ENCODE measurements around the gene RAC3. TPM values are rescaled to one million over a fixed set of nuclear protein-coding genes. Genes with fewer than 3 reads are reported as not detected.
A peak's percentile ranks its signal among the peaks of the same experiment; 100 is the strongest.

Gene RAC3
- total and polyA plus RNA-seq, 8 donors, result 4.2 to 23.4 (median 14.0) TPM

GRCh38 chr17:82046903-82047302 lies 15.4 kb downstream of the RAC3 start:
- TF ChIP-seq, protein P1, sequence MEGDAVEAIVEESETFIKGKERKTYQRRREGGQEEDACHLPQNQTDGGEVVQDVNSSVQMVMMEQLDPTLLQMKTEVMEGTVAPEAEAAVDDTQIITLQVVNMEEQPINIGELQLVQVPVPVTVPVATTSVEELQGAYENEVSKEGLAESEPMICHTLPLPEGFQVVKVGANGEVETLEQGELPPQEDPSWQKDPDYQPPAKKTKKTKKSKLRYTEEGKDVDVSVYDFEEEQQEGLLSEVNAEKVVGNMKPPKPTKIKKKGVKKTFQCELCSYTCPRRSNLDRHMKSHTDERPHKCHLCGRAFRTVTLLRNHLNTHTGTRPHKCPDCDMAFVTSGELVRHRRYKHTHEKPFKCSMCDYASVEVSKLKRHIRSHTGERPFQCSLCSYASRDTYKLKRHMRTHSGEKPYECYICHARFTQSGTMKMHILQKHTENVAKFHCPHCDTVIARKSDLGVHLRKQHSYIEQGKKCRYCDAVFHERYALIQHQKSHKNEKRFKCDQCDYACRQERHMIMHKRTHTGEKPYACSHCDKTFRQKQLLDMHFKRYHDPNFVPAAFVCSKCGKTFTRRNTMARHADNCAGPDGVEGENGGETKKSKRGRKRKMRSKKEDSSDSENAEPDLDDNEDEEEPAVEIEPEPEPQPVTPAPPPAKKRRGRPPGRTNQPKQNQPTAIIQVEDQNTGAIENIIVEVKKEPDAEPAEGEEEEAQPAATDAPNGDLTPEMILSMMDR (IDR thresholded peaks at IDR 0.05), result no peak
- no peaks in the 10 kb centered on the region for H3K27me3 ChIP-seq
- ATAC-seq, result no peak
- H3K4me3 ChIP-seq, result no peak overlapping the region
- no peak for DNase-seq
- H3K4me1 ChIP-seq, result peaks cover 7 to 21% of the 10 kb centered on the region in 2 donors
- no peaks in the 10 kb centered on the region for H3K9me3 ChIP-seq
- no peak overlapping the region for H3K27ac ChIP-seq
- intact Hi-C loops (cut with DNase I), result no loop called here
- peaks cover 0 to 35% of the 10 kb centered on the region in 2 donors for H3K36me3 ChIP-seq

- TF ChIP-seq, protein P1 (IDR thresholded peaks at IDR 0.05), result no peak
- no peaks in the 10 kb centered on the region for H3K9me3 ChIP-seq
- DNase-seq (no peak), ATAC-seq (no peak)
- H3K4me1 ChIP-seq, result peaks cover 9 to 24% of the 10 kb centered on the region in 2 donors
- intact Hi-C loops (cut with DNase I), result no loop called here
- peaks cover 0 to 35% of the 10 kb centered on the region in 2 donors for H3K36me3 ChIP-seq
- no peaks in the 10 kb centered on the region for H3K27me3 ChIP-seq
- no peak overlapping the region for H3K4me3 ChIP-seq
- H3K27ac ChIP-seq, result no peak overlapping the region
Observed at GRCh38 chr17:82047379-82047778, 15.9 kb downstream of the RAC3 start.

- DNase-seq (peak in 1 of 4 donors; percentile 65), ATAC-seq (no peak)
- Histone ChIP-seq H3K27me3 (no peaks in the 10 kb centered on the region), H3K4me1 (peaks cover 15 to 30% of the 10 kb centered on the region in 2 donors), H3K9me3 (no peaks in the 10 kb centered on the region), H3K36me3 (peaks cover 0 to 35% of the 10 kb centered on the region in 2 donors), H3K27ac (no peak overlapping the region), H3K4me3 (no peak overlapping the region)
- intact Hi-C loops (cut with DNase I), result no loop called here
- TF ChIP-seq, protein P1 (IDR thresholded peaks at IDR 0.05), result no peak
Observed at GRCh38 chr17:82047914-82048570, 16.6 kb downstream of the RAC3 start.

GRCh38 chr17:82048571-82048971 lies 17.1 kb downstream of the RAC3 start:
- no peak overlapping the region for H3K4me3 ChIP-seq
- peaks cover 0 to 40% of the 10 kb centered on the region in 2 donors for H3K36me3 ChIP-seq
- no peak for ATAC-seq

GRCh38 chr17:82049106-82049505 lies 17.6 kb downstream of the RAC3 start:
- DNase-seq (no peak), ATAC-seq (no peak)
- Histone ChIP-seq H3K27ac (no peak overlapping the region), H3K36me3 (peaks cover 0 to 46% of the 10 kb centered on the region in 2 donors), H3K4me3 (no peak overlapping the region), H3K27me3 (no peaks in the 10 kb centered on the region), H3K4me1 (peaks cover 17 to 41% of the 10 kb centered on the region in 2 donors), H3K9me3 (no peaks in the 10 kb centered on the region)
- TF ChIP-seq, protein P1 (IDR thresholded peaks at IDR 0.05), result no peak
- intact Hi-C loops (cut with DNase I), result no loop called here

More at GRCh38 chr17:82048571-82048971, 17.1 kb downstream of the RAC3 start:
- TF ChIP-seq, protein P1 (IDR thresholded peaks at IDR 0.05), result no peak
- Histone ChIP-seq H3K4me1 (peaks cover 17 to 36% of the 10 kb centered on the region in 2 donors), H3K27ac (no peak overlapping the region), H3K9me3 (no peaks in the 10 kb centered on the region), H3K27me3 (no peaks in the 10 kb centered on the region)
- intact Hi-C loops (cut with DNase I), result no loop called here
- peak in 1 of 4 donors; percentile 71 for DNase-seq

Measured in left lung (tissue), 10 donors.